GM21526 (cell line): ENCODE measurements around the gene DOCK9.

Experiments used
- ATAC-seq: cut with Tn5 transposase; IDR thresholded peaks from one replicate; pipeline ENCODE4 v1.9.1; 2021; ENCODE audit warnings: moderate library complexity; ENCODE audit not compliant: unreplicated experiment, low FRiP score

Gene DOCK9

GRCh38 chr13:98869408-98870090, 108.3 kb downstream of the DOCK9 start:
- no peak for ATAC-seq

DNA sequence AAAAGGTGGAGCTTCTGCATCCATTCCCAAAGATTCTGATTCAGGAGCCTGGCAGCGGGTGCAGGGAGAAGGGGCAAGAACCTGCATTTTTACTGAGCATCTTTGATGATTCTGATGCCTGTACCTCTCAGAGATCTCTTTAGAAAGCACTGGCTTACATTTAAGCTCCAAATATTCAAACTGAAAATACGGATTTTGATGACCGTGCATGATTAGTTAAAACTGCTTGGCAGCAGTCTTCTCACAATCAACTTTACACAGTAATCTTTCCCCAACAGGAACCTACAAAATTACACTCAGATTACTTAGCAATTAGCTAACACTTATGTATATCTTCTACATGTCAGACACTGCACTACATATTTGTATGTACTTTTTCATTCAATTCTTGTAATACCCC, 108.9 kb downstream of the DOCK9 start:
- no peak for ATAC-seq

GRCh38 chr13:98866882-98867281, 111.0 kb downstream of the DOCK9 start:
- ATAC-seq = no peak

GRCh38 chr13:98860491-98860890, 117.4 kb downstream of the DOCK9 start:
- ATAC-seq = no peak

- no peak for ATAC-seq
Measured at GRCh38 chr13:98858191-98858590, 119.7 kb downstream of the DOCK9 start.

DNA sequence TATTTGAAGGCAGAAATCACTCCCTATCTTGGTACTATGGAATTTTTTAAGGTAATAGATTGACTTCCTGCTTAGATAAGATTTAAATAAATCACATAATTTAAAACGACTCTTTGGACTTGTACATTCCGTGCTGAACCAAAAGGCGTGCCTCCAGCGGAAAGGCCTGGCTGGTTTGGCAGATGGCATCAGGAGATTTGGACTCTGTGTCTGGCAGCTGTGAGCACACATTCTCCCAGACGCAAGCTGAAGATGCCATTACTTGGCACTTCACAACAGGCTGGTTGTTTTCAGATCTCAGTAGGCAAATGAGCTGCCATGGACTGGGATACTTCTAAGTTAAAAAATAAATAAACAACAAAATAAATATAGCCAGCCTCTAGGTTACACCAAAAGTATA, 120.9 kb downstream of the DOCK9 start:
- no peak for ATAC-seq

GRCh38 chr13:98854448-98854847, 123.4 kb downstream of the DOCK9 start:
- no peak for ATAC-seq

DNA sequence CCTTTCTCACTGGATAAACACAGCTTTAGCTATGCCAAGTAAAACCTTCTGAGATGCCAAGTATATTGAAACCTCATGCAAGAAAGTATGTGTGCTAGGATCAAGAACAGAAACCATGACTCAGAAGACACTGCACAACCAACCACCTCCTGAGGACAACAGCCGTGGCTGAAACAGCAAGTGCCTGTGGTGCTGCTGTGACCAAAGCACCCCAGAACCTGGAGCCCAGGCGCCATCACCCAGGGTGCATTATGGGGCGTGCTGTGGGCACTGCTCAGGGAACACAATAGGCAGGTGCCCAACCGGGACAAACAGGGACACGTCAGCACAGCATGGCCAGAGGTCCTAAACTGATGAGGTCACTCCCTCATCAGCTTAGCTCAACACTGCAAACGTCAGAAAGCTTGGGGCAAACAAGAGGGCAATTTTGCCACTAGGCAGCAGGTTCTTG, 124.1 kb downstream of the DOCK9 start:
- ATAC-seq = peak; percentile 99

DNA sequence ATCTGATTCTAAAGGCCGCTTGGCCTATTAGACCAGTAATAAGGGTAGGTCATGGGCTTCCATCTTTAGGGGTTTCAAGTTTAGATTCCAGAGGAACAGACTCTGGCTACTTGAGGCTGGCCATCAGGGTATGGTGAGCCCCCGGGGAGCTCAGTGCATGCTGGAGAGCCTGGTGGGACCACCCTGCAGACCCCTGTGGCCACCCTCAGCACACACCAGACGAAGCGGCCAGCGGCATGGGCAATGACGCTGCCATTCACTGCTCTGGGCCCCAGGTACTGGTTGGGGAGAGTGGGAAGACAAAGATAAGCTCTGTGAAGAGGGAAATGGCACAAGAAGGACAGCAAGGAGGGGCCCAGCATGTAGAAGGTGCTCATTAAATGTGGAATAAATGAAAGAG, 126.6 kb downstream of the DOCK9 start:
- no peak for ATAC-seq

DNA sequence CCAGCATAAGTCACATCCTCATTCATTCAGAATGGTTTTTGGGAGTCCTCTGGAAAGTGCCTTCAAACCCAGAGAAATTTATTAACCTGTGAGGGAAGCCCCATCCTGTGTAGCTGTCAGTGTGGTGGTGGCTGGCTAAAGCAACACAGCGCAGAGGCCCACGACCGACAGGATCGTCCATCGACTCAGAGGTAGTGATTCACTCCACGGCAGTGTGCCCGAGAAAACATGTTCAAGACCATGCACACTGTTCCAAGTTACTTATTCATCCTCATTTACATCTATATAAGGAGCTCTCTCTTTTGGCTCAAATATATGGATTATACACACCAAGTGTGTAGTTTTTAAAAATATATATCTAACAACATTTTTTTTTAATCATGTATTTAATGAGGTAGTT, 129.1 kb downstream of the DOCK9 start:
- no peak for ATAC-seq

DNA sequence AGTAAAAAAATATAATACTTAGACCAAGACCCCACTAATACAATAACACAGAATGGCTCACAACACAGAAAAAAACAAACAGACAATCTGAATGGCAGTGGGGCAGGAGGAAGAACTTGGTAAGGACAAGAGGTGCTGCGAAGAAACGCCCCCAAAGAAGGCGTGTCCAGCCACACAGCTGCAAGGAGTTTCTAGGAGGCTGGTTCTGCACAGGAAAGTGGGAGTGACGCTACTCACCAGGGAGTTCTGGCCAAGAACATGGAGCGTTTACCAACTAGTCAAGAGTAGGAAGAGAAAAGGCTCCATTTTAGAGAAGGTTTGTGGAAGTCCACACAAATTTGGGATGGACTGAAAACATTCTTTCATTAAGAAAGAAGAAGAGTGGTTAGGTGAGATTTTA, 130.1 kb downstream of the DOCK9 start:
- no peak for ATAC-seq

DNA sequence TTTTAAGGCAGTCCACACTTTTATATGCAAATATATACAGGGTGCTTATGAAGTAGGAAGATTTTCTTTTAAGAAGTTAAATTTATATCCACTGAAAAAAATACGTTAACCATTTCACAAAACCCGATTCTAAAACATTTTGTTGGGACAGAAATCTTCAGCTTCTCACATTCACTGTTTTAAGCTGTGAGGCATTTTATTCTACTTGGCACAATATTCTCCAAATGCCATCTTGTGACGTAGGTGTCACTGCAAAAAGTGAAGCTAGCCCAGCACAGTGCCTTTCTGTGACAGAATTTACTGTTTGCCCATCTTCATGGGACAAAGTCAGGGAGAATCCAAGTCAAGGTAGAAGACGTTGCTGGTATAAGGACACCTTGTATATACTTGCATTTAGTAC, 130.9 kb downstream of the DOCK9 start:
- no peak for ATAC-seq

- no peak for ATAC-seq
Measured at GRCh38 chr13:98846521-98846920, 131.3 kb downstream of the DOCK9 start.

GRCh38 chr13:98845742-98846141, 132.1 kb downstream of the DOCK9 start:
- ATAC-seq = no peak

GRCh38 chr13:98844021-98844420, 133.8 kb downstream of the DOCK9 start:
- ATAC-seq = no peak

GRCh38 chr13:98843482-98843877, 134.4 kb downstream of the DOCK9 start:
- no peak for ATAC-seq

DNA sequence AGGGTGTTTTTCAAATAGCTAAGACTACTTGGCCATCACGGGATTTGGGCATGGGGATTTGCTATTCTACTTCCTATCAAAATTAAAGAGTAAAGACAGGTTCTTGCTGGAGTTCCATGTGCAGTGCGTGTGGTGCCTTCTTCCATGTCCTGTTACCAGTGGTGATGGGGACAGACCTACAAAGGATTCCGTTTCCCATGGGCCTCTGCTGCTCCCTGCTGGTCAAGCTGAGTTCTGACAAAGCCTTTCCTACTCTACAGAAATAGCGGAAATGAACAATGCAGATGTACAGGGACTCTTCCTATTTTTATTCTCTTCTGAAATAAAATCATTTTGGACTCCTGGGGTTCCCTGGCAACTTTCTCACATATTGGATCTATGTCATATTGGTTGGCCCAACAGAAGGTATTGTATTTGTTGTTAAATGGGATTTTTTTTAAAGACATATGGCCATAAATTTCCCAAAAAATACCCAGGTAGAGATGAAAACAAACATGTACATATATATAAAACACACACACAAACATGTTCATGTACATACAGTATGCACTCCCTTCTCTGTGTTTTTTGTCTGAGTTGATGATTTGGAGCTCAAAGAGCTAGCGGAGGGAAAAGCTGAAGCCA, 134.9 kb downstream of the DOCK9 start:
- peak; percentile 91 for ATAC-seq

DNA sequence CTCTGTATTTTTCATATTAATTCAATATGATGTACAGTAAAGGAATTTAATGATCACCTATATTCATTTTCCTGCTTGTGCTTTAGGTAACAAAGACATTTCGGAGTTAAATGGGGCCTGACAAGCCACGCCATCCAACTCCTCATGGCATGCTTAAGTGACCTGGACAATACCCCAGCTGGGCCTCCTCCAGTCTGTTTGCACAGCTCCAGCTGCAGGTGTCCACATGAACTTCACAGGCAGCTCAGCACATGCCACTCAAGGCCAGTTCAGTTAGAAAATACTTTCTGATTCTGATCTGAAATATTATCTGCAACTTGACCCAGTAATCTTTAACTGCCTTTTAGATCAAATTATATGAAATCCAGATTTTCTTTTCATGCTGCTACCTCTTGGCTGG, 135.8 kb downstream of the DOCK9 start:
- ATAC-seq = no peak

GRCh38 chr13:98839856-98840769, 137.8 kb downstream of the DOCK9 start:
- ATAC-seq = peak; percentile 88

DNA sequence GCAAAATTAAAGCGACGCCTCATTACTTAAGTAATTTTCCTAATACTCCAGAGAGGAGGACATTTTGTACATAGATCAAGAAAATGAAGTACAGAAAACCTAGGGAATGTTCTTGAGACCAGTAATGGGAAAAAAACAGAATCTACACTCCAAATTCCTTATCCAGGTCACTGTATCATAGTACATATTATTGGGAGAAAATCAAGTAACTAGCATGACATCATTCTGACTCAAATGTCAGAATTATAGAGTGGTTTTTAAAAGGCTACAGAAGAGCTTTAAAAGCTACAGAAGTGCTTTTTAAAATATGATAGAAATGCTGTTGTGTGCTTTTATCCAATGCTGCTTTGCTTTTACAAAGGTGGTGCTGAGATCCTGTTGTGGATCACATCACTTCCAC, 139.1 kb downstream of the DOCK9 start:
- no peak for ATAC-seq

DNA sequence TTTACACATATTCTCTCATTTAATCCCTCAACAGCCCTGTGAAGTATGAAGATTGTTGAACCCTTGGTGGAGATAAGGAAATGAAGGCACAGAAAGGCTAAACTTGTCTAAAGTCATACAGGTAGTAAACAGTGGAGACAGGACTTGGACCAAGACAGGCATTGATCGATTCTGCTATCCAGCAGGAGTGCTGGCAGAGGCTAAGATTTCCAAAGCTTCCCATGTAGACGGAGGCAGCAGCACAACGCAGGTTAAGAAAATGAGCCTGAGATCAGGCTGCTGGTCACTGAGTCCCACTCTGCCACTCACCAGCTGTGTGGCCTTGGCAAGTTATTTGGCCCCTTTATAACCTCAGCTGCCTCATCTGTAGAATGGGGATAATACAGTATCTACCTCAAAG, 140.0 kb downstream of the DOCK9 start:
- no peak for ATAC-seq
